ENCODE results near the gene POC1A. TPM values are rescaled to one million over a fixed set of nuclear protein-coding genes. Genes with fewer than 3 reads are reported as not detected.

Gene POC1A
- total RNA-seq (1 to 10 TPM in 1 of 6 donors, under 1 TPM in 5; 0.37 to 1.1 (median 0.71) TPM), polyA plus RNA-seq (under 1 TPM; 0.46 to 0.80 TPM)

- intact Hi-C loops (cut with DNase I), result no loop called here
- FAIRE-seq, result peak; percentile 89
Measured at GRCh38 chr3:52154135-52155094, at the start of gene POC1A. Gene POC1A, minus strand, starts transcription at chr3:52154423. Its CDS starts 51 bp downstream, at chr3:52154372.

DNA sequence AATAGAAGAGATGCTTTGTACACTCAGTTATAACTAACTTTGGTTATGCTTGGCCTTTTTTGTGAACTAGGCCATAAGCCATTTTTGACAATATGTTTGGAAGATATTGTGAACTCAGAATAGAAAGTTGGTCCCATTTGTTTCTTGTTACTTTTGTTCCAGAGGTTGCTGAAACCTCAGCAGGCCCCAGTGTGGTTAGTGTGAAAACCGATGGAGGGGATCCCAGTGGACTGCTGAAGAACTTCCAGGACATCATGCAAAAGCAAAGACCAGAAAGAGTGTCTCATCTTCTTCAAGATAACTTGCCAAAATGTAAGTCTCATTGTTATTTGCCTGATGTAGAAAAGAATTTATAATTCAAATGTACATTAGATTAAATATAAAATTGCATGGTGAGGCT is 49.5 kb upstream of the POC1A start:
- intact Hi-C loops (cut with DNase I), result no loop called here
- DNase-seq (no peak), ATAC-seq (no peak), FAIRE-seq (no peak)
- TF ChIP-seq CTCF (IDR thresholded peaks at IDR 0.05), result no peak
- H3K36me3 ChIP-seq, result peaks cover 0 to 56% (median 17%) of the 10 kb centered on the region in 3 donors
- no peak overlapping the region for H3K27ac ChIP-seq
- no peaks in the 10 kb centered on the region for H3K9me3 ChIP-seq
- H3K27me3 ChIP-seq, result no peaks in the 10 kb centered on the region
- H3K4me3 ChIP-seq, result no peak overlapping the region
- WGBS, 2 donors, result 86 to 89% methylated on average over 1 of the region's 1 CpG
- H3K4me1 ChIP-seq, result peaks cover 0 to 15% (median 3%) of the 10 kb centered on the region in 3 donors

More at GRCh38 chr3:52154135-52155094, at the start of gene POC1A:
- ATAC-seq (peak; percentile 97 to 99 (median 98)), DNase-seq (peak; percentile 93 to 97 (median 96))
- H3K27me3 ChIP-seq, result no peaks in the 10 kb centered on the region
- H3K4me1 ChIP-seq, result peaks cover 4 to 6% (median 4%) of the 10 kb centered on the region in 3 donors
- no peaks in the 10 kb centered on the region for H3K36me3 ChIP-seq
- H3K27ac ChIP-seq, result peak within 1 kb of the TSS; percentile 56 to 83 (median 76)
- TF ChIP-seq CTCF (IDR thresholded peaks at IDR 0.05), result peak in 1 of 4 donors; percentile 14
- H3K9me3 ChIP-seq, result no peaks in the 10 kb centered on the region
- 0 to 1% methylated on average over 82 to 83 of the region's 83 CpGs for WGBS, 2 donors
- peak within 1 kb of the TSS; percentile 53 to 79 (median 58) for H3K4me3 ChIP-seq

- no peak overlapping the region for H3K27ac ChIP-seq
Measured at GRCh38 chr3:52202384-52203077, 48.3 kb upstream of the POC1A start.

DNA sequence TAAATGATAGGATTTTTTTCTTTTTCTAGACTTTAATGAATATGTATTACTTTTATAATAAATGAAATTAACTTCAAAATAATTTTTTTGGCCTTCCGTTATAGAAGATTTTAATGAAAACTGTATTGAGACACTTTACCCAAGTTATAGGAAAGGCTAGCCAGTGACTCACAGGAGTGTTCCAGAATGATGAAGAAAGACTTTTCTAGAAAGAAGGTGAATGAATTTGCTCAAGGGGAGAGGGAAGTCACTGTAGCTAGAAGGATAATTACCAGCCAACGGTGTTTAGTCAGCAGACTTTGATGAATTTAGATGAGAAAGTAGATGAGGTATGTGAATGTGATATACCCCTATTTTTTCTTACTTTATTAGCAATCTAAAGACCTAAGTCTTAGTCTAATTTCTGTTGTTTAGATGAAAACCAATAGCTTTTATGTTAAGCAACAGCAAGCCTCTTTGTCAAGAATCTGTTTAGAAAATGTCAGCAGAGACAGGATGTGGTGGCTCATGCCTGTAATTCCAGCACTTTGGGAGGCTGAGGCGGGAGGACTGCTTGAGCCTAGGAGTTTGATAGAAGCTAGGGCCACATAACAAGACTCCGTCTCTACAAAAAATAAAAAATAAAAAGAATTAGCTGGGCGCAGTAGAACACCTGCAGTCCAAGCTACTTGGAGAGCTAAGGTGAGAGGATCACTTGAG is 46.9 kb upstream of the POC1A start:
- Histone ChIP-seq H3K4me3 (no peak overlapping the region), H3K27ac (no peak overlapping the region), H3K4me1 (peaks cover 0 to 24% (median 8%) of the 10 kb centered on the region in 3 donors), H3K27me3 (no peaks in the 10 kb centered on the region), H3K36me3 (peaks cover 0 to 35% (median 9%) of the 10 kb centered on the region in 3 donors), H3K9me3 (no peaks in the 10 kb centered on the region)
- no peak for ATAC-seq
- no peak for FAIRE-seq
- 91 to 93% methylated on average over 5 of the region's 5 CpGs for WGBS, 2 donors
- no peak for DNase-seq
- no peak for TF ChIP-seq CTCF (IDR thresholded peaks at IDR 0.05)
- intact Hi-C loops (cut with DNase I), result no loop called here

More at GRCh38 chr3:52202384-52203077, 48.3 kb upstream of the POC1A start:
- ATAC-seq, result no peak
- H3K4me3 ChIP-seq, result no peak overlapping the region
- peaks cover 0 to 45% (median 9%) of the 10 kb centered on the region in 3 donors for H3K36me3 ChIP-seq
- FAIRE-seq, result no peak
- no peaks in the 10 kb centered on the region for H3K9me3 ChIP-seq
- H3K27me3 ChIP-seq, result no peaks in the 10 kb centered on the region
- WGBS, 2 donors, result 91 to 96% methylated on average over 4 of the region's 4 CpGs
- peaks cover 0 to 18% (median 3%) of the 10 kb centered on the region in 3 donors for H3K4me1 ChIP-seq
- intact Hi-C loops (cut with DNase I), result no loop called here
- DNase-seq, result peak in 1 of 6 donors; percentile 10
- no peak for TF ChIP-seq CTCF (IDR thresholded peaks at IDR 0.05)

Data from pancreas (tissue), 10 donors.